Transverse colon (tissue), 4 donors: Measurements from ENCODE around the gene TICAM2. TPM values are rescaled to one million over a fixed set of nuclear protein-coding genes. Genes with fewer than 3 reads are reported as not detected.

ENCODE experiments used
- DNase-seq: peaks from one replicate; pipeline ENCODE4 v3.0.0-alpha.2; 2019
- H3K27ac ChIP-seq, 4 donors: fragments of 200-600 bp; sonication (generic); 2 replicates each; pipeline ENCODE4 v1.5.1; 2016 to 2018; ENCODE audit warnings: inconsistent platforms in 4 of 4
- H3K27me3 ChIP-seq: fragments of 200-600 bp; sonication (generic); 2 replicates; pipeline ENCODE4 v1.5.1; 2017; ENCODE audit warnings: inconsistent platforms
- H3K36me3 ChIP-seq, 4 donors: fragments of 200-600 bp; sonication (generic); 2 replicates each; pipeline ENCODE4 v1.5.1; 2017 to 2019; ENCODE audit warnings: inconsistent platforms in 4 of 4
- H3K4me1 ChIP-seq, 4 donors: fragments of 200-600 bp; sonication (generic); 2 replicates each; pipeline ENCODE4 v1.5.1; 2017 to 2020; ENCODE audit warnings: inconsistent platforms in 4 of 4
- H3K4me3 ChIP-seq, 4 donors: fragments of 200-600 bp; sonication (generic); 1 replicate in 1 of 4; 2 replicates in 3 of 4; pipeline versions ENCODE4 v1.5.1 to v1.6.1; 2017 to 2019; ENCODE audit warnings: inconsistent platforms in 4 of 4
- H3K9me3 ChIP-seq, 2 donors: fragments of 200-600 bp; sonication (generic); 2 replicates each; pipeline ENCODE4 v1.5.1; 2017 to 2019; ENCODE audit warnings: inconsistent platforms in 2 of 2
- EP300 ChIP-seq: sonication (generic); formaldehyde crosslinking; IDR thresholded peaks from one replicate; pipeline ENCODE4 v1.6.1; 2017; ENCODE audit warnings: antibody characterized with exemption, low read depth
- POLR2A ChIP-seq: fragments of 450-650 bp; IDR thresholded peaks from one replicate; pipeline ENCODE4 v1.6.1; 2016; ENCODE audit warnings: antibody characterized with exemption, mild to moderate bottlenecking, moderate library complexity
- POLR2AphosphoS5 ChIP-seq, 3 donors: sonication (generic); formaldehyde crosslinking; IDR thresholded peaks; one replicate each; pipeline ENCODE4 v1.6.1; 2016; ENCODE audit warnings: antibody characterized with exemption in 3 of 3
- WGBS, 2 donors: methylation state at CpG; one replicate each; pipeline ENCODE4 v1.1.5; 2018; ENCODE audit warnings: low coverage in 1 of 2; 5-methylcytosine and 5-hydroxymethylcytosine counted together
- in situ Hi-C, 4 donors: fragments of 200-750 bp; cut with MboI; loops; one replicate each; pipeline versions ENCODE4 v1.15.0 to v1.15.1; 2017; ENCODE audit warnings: low sequenced_read_pairs in 3 of 4, low pct_ligation_motif_present in 1 of 4, low pct_unique_long_range_greater_than_20kb in 1 of 4
- intact Hi-C: fragments of 100-400 bp; cut with DNase I; formaldehyde crosslinking; loops from one replicate; pipeline ENCODE4 v1.15.1; 2023; ENCODE audit warnings: low total_unique reads
- total RNA-seq, 4 donors: library from RNA; depleted of rRNA; stranded (reverse); fragments of >200 nt; gene quantifications; one replicate each; pipeline ENCODE4 v1.1.0, GENCODE V29; 2016
- TF ChIP-seq, protein P1 (sequence below), 5 experiments: fragments of 200-600 bp in 3 of 5; fragments of 450-650 bp in 2 of 5; sonication (generic) in 3 of 5; IDR thresholded peaks; 1 replicate in 2 of 5; 2 replicates in 3 of 5; pipeline ENCODE4 v1.5.1; 2016 to 2017; ENCODE audit warnings: antibody characterized with exemption in 5 of 5, inconsistent platforms in 3 of 5, mild to moderate bottlenecking in 2 of 5, moderate library complexity in 1 of 5

The TICAM2 gene
- total RNA-seq, 4 donors from 2014 or later = 0.68 to 1.1 TPM; not detected in 2

DNA sequence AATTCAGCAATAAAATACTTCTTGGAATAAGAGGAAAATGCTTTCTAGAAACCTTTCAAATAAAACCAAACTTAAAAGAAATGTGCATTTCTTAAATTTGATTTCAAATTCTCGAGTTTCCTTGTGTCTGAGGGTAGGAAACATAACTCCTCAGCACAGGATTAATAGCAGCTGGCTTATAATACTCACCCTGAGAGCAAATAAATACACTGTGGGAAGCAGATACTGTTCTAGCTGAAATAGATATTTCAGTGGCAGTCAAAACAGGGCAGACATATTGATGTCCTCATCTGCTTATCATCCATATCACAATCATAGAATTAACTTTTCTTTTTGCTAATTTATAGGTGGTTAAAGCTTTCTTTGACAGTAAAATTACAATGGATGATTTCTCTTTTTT is 33.6 kb downstream of the TICAM2 start:
- intact Hi-C loops = no loop called here
- in situ Hi-C loops = no loop called here
- 50 to 76% methylated on average over 1 of the region's 1 CpG for WGBS, 2 donors
- H3K4me3 ChIP-seq = no peak overlapping the region
- no peak overlapping the region for H3K27ac ChIP-seq
- H3K9me3 ChIP-seq = no peaks in the 10 kb centered on the region
- H3K36me3 ChIP-seq = no peaks in the 10 kb centered on the region
- H3K4me1 ChIP-seq = no peaks in the 10 kb centered on the region
- H3K27me3 ChIP-seq = no peaks in the 10 kb centered on the region
- no peak for TF ChIP-seq POLR2AphosphoS5 (IDR thresholded peaks at IDR 0.05)
- no peak for TF ChIP-seq POLR2A
- TF ChIP-seq, protein P1, sequence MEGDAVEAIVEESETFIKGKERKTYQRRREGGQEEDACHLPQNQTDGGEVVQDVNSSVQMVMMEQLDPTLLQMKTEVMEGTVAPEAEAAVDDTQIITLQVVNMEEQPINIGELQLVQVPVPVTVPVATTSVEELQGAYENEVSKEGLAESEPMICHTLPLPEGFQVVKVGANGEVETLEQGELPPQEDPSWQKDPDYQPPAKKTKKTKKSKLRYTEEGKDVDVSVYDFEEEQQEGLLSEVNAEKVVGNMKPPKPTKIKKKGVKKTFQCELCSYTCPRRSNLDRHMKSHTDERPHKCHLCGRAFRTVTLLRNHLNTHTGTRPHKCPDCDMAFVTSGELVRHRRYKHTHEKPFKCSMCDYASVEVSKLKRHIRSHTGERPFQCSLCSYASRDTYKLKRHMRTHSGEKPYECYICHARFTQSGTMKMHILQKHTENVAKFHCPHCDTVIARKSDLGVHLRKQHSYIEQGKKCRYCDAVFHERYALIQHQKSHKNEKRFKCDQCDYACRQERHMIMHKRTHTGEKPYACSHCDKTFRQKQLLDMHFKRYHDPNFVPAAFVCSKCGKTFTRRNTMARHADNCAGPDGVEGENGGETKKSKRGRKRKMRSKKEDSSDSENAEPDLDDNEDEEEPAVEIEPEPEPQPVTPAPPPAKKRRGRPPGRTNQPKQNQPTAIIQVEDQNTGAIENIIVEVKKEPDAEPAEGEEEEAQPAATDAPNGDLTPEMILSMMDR (IDR thresholded peaks at IDR 0.05) = no peak
- TF ChIP-seq EP300 = no peak
- DNase-seq = no peak

- H3K9me3 ChIP-seq = no peaks in the 10 kb centered on the region
- in situ Hi-C loops = no loop called here
- TF ChIP-seq EP300 (no peak), POLR2AphosphoS5 (IDR thresholded peaks at IDR 0.05) (no peak)
- TF ChIP-seq, protein P1 (IDR thresholded peaks at IDR 0.05) = no peak
- H3K36me3 ChIP-seq = no peaks in the 10 kb centered on the region
- intact Hi-C loops = no loop called here
- no peaks in the 10 kb centered on the region for H3K27me3 ChIP-seq
- no peak overlapping the region for H3K27ac ChIP-seq
- no peak for DNase-seq
- H3K4me1 ChIP-seq = no peaks in the 10 kb centered on the region
- 80 to 91% methylated on average over 1 to 2 of the region's 2 CpGs for WGBS, 2 donors
- no peak overlapping the region for H3K4me3 ChIP-seq
Measured at GRCh38 chr5:115565233-115565632, 37.0 kb downstream of the TICAM2 start.

- no peaks in the 10 kb centered on the region for H3K9me3 ChIP-seq
Measured at GRCh38 chr5:115561176-115561575, 41.1 kb downstream of the TICAM2 start.

DNA sequence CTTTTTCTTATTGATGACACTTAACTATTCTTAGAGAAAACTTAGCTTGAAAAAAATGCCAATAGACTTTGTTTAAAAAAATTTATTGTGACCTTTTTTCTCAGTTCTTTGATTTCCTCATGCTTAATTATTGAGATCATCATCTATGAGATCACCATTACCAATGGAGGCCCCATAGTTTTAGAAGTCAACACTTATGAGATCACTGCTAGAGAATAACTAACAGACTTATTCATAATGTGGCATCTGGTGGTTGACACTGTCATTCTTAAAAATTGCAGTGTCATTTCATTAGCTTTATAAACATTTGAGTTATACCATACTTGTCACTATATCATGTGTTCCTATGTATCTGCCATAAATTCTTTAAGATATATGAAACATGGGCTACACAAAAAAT is 42.8 kb downstream of the TICAM2 start:
- H3K36me3 ChIP-seq = no peaks in the 10 kb centered on the region
- TF ChIP-seq EP300 = no peak
- H3K4me1 ChIP-seq = peaks cover 0 to 13% (median 5%) of the 10 kb centered on the region in 4 donors
- no peak overlapping the region for H3K4me3 ChIP-seq
- intact Hi-C loops (no loop called here), in situ Hi-C loops (no loop called here)
- no peaks in the 10 kb centered on the region for H3K27me3 ChIP-seq
- no peak for DNase-seq
- H3K27ac ChIP-seq = no peak overlapping the region
- no peaks in the 10 kb centered on the region for H3K9me3 ChIP-seq

More at GRCh38 chr5:115561176-115561575, 41.1 kb downstream of the TICAM2 start:
- Histone ChIP-seq H3K4me1 (peaks cover 0 to 13% (median 5%) of the 10 kb centered on the region in 4 donors), H3K4me3 (no peak overlapping the region), H3K36me3 (no peaks in the 10 kb centered on the region), H3K27me3 (no peaks in the 10 kb centered on the region), H3K27ac (no peak overlapping the region)
- TF ChIP-seq, protein P1 (IDR thresholded peaks at IDR 0.05) = no peak
- TF ChIP-seq EP300 (no peak), POLR2A (no peak), POLR2AphosphoS5 (IDR thresholded peaks at IDR 0.05) (no peak)
- in situ Hi-C loops = no loop called here
- intact Hi-C loops = no loop called here
- 95 to 98% methylated on average over 3 of the region's 3 CpGs for WGBS, 2 donors
- no peak for DNase-seq

DNA sequence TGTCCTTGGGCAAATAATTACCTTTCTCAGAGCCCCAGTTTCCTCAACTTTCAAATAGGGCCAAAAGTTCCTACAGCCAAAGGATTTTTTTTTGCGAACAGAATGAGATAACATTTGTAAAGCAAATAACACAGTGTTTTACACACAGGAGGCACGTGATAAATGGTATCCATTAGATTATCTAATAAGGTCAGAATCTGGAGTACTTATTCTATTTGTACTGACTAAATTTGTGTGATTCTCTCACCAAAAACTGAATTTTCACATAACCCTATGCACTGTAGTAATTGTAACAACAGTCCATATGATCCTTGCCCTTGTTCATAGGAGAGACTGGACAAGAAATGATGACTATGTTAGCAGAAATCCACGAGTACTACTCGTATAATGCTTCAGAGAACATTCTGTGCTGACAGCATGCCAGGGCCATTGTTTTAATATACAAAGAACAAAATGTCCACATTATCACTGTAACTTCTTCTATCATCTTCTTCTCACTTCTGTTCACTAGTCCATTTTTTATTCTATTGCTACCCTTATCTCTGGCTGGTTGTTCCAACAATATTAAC is 43.8 kb downstream of the TICAM2 start:
- H3K4me1 ChIP-seq = peaks cover 0 to 13% (median 5%) of the 10 kb centered on the region in 4 donors

More for the DNA sequence above, 43.8 kb downstream of the TICAM2 start:
- no peaks in the 10 kb centered on the region for H3K36me3 ChIP-seq
- no peak overlapping the region for H3K4me3 ChIP-seq
- intact Hi-C loops = no loop called here
- TF ChIP-seq POLR2A (no peak), EP300 (peak; percentile 57), POLR2AphosphoS5 (IDR thresholded peaks at IDR 0.05) (peak in 1 of 3 donors; percentile 22)
- TF ChIP-seq, protein P1 (IDR thresholded peaks at IDR 0.05) = no peak
- in situ Hi-C loops = no loop called here
- H3K9me3 ChIP-seq = no peaks in the 10 kb centered on the region
- WGBS, 2 donors = 53 to 54% methylated on average over 4 of the region's 4 CpGs
- DNase-seq = no peak
- H3K27me3 ChIP-seq = no peaks in the 10 kb centered on the region
- peak overlapping the region in 2 of 4 donors; percentile 2 to 10 for H3K27ac ChIP-seq
